Stimulated activated CD8-positive, alpha-beta memory T cell treated with anti-CD3 and anti-CD28 coated beads, Interleukin-7, amount 100 ng/mL, for 1 hour (primary cell): ENCODE results near the gene APBB1.
"Not testable (repeated sequence)": the region's sequence is repeated elsewhere in the genome, so short reads cannot be mapped to it uniquely, and the experiment has no call there.

Experiments used
- DNase-seq, 2 donors: peaks; one replicate each; pipeline ENCODE4 v3.0.0-alpha.2; 2020; ENCODE audit warnings: low read depth in 2 of 2

APBB1 gene

GRCh38 chr11:6417907-6418556 lies 862 bp downstream of the APBB1 start:
- DNase-seq, result no peak

- no peak for DNase-seq
Measured at GRCh38 chr11:6415797-6416196, 3.1 kb downstream of the APBB1 start.

- no peak for DNase-seq
Measured at GRCh38 chr11:6414874-6415328, 4.0 kb downstream of the APBB1 start.

GRCh38 chr11:6413791-6414201 lies 5.1 kb downstream of the APBB1 start:
- DNase-seq, result no peak

GRCh38 chr11:6411594-6412031 lies 7.3 kb downstream of the APBB1 start:
- DNase-seq, result no peak

- DNase-seq, result no peak
Measured at GRCh38 chr11:6410695-6411430, 8.0 kb downstream of the APBB1 start.

GRCh38 chr11:6406370-6406769 lies 12.5 kb downstream of the APBB1 start:
- DNase-seq, result no peak

GRCh38 chr11:6405846-6406245 lies 13.0 kb downstream of the APBB1 start:
- no peak for DNase-seq

GRCh38 chr11:6405052-6405667 lies 13.7 kb downstream of the APBB1 start:
- DNase-seq, result no peak

GRCh38 chr11:6404342-6405051 lies 14.4 kb downstream of the APBB1 start:
- no peak for DNase-seq

GRCh38 chr11:6403539-6403938 lies 15.4 kb downstream of the APBB1 start:
- no peak for DNase-seq

GRCh38 chr11:6402561-6402981 lies 16.3 kb downstream of the APBB1 start:
- no peak for DNase-seq

GRCh38 chr11:6402061-6402470 lies 16.8 kb downstream of the APBB1 start:
- DNase-seq, result no peak

GRCh38 chr11:6401464-6401863 lies 17.4 kb downstream of the APBB1 start:
- no peak for DNase-seq

GRCh38 chr11:6400431-6401345 lies 18.2 kb downstream of the APBB1 start:
- no peak for DNase-seq

- DNase-seq, result no peak
Measured at GRCh38 chr11:6397636-6398035, 21.3 kb downstream of the APBB1 start.

- no peak for DNase-seq
Measured at GRCh38 chr11:6397156-6397555, 21.7 kb downstream of the APBB1 start.

- DNase-seq, result no peak
Measured at GRCh38 chr11:6395470-6396060, 23.3 kb downstream of the APBB1 start.

- DNase-seq, result no peak
Measured at GRCh38 chr11:6393989-6394670, 24.8 kb downstream of the APBB1 start.

- DNase-seq, result not testable (repeated sequence)
Measured at GRCh38 chr11:6392251-6392650, 26.6 kb downstream of the APBB1 start.
